DOHH2 (cell line): ENCODE measurements around the gene TMOD4.

Experiments
- CTCF ChIP-seq: fragments of 200-600 bp; sonication (generic); IDR thresholded peaks from one replicate; pipeline ENCODE4 v1.5.1; 2014; ENCODE audit warnings: antibody characterized with exemption, mild to moderate bottlenecking, low read depth, low read length; ENCODE audit not compliant: poor library complexity, severe bottlenecking
- EZH2phosphoT487 ChIP-seq: fragments of 200-600 bp; sonication (generic); IDR thresholded peaks from 2 replicates; pipeline ENCODE4 v1.6.1; 2017; ENCODE audit warnings: borderline replicate concordance, mild to moderate bottlenecking, antibody characterized with exemption, low read length, moderate library complexity, mixed read lengths

DNA sequence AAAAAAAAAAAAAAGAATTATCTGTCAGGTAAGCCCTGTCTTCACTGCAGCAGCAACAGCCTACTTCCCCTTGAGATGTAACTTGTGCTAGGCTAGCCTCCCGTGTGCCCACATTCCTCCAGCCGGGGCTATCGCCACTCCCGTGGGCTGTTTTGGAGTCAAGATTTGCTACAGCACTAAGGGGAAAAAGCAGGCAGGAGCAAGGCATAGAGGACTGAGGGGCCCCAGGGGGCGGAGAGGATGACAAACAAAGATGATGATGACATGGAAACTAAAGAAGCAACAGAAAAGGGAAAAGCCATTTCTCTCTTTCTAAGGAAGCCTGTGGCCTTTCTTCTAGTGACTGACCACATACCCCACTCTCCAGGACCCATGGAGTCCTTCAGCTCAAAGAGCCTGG, 17.5 kb downstream of the TMOD4 start:
- no peak for TF ChIP-seq CTCF
- TF ChIP-seq EZH2phosphoT487: no peak
